ENCODE measurements around the gene TMOD4.

The TMOD4 gene

GRCh38 chr1:151137789-151138188 lies 38.0 kb downstream of the TMOD4 start:
- DNase-seq: no peak

GRCh38 chr1:151135433-151136385 lies 40.1 kb downstream of the TMOD4 start:
- no peak for DNase-seq

- DNase-seq: no peak
These were observed 40.8 kb downstream of the TMOD4 start for GRCh38 chr1:151134991-151135390.

GRCh38 chr1:151134396-151134795 lies 41.4 kb downstream of the TMOD4 start:
- no peak for DNase-seq

GRCh38 chr1:151133018-151133806 lies 42.6 kb downstream of the TMOD4 start:
- DNase-seq: peak; percentile 43

- no peak for DNase-seq
These were observed 43.3 kb downstream of the TMOD4 start for GRCh38 chr1:151132335-151133017.

- DNase-seq: peak; percentile 67
These were observed 44.0 kb downstream of the TMOD4 start for GRCh38 chr1:151131701-151132334.

- DNase-seq: peak; percentile 93
These were observed 44.7 kb downstream of the TMOD4 start for GRCh38 chr1:151130987-151131586.

GRCh38 chr1:151128800-151129199 lies 47.0 kb downstream of the TMOD4 start:
- no peak for DNase-seq

- no peak for DNase-seq
These were observed 50.9 kb downstream of the TMOD4 start for GRCh38 chr1:151124763-151125403.
